Choroid plexus epithelial cell (primary cell): ENCODE results near the gene ARHGAP12.

Experiments used
- DNase-seq: peaks from one replicate; pipeline ENCODE4 v3.0.0-alpha.2; 2010; ENCODE audit warnings: low read depth
- H3K4me3 ChIP-seq: 2 replicates; pipeline ENCODE4 v1.5.1; 2011; ENCODE audit warnings: low read depth, mild to moderate bottlenecking, control low read depth, low read length, moderate library complexity
- CTCF ChIP-seq: conservative IDR thresholded peaks from 2 replicates; pipeline ENCODE4 v1.5.1; 2011; ENCODE audit warnings: low read depth, mild to moderate bottlenecking, control low read depth, inconsistent platforms, low read length, moderate library complexity

The ARHGAP12 gene

GRCh38 chr10:31823358-31823757, 105.3 kb downstream of the ARHGAP12 start:
- DNase-seq: no peak
- H3K4me3 ChIP-seq: no peak overlapping the region
- TF ChIP-seq CTCF: no peak

DNA sequence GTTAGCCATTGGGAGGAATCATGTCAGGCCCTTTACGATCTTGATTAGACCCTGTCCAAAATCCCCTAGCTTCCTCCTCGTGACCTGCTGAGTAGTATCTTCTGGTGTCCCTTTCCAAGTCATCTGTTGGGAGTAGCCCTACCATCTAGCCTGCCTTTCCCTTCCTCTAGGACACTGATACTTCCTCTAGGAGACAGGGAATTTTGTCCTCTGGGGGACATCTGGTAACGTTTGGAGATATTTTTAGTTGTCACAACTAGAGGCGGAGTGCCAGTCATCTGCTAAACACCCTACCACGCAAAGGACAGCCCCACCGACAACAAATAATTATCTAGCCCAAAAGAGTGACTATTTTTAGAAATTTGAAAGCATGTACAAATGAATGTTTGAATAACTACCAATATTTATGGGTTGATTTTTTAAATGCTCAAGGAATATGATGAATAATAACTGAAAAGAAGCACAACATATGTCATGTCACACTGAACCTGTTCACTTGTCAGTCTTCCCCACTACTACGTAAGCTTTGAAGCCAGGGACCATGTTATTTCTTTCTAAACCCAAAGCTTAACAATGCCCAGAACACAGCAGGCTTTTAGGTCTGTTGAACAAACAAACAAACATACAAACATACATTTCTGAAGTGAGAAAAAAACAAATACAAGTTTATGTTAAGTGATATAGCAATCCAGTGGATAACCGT, 105.9 kb downstream of the ARHGAP12 start:
- no peak overlapping the region for H3K4me3 ChIP-seq
- no peak for TF ChIP-seq CTCF
- no peak for DNase-seq

DNA sequence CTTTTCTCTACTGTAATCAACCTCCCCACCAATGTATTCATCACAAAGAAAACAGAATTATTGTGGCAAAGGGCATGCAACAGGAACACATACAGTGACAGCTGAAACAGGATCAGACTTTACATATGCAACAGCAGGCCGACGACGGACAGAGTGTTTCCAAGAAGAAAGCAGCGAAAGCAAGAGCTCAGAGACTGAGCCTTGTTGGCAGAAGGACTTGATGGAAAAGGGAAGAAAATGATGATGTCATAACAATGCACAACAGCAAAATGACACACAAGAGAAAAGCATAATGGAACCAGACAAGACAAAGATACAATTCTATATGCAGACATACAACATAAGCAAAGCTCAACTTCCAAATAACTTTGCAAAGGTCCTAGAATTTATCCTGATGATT, 106.5 kb downstream of the ARHGAP12 start:
- H3K4me3 ChIP-seq: no peak overlapping the region
- no peak for DNase-seq
- no peak for TF ChIP-seq CTCF

DNA sequence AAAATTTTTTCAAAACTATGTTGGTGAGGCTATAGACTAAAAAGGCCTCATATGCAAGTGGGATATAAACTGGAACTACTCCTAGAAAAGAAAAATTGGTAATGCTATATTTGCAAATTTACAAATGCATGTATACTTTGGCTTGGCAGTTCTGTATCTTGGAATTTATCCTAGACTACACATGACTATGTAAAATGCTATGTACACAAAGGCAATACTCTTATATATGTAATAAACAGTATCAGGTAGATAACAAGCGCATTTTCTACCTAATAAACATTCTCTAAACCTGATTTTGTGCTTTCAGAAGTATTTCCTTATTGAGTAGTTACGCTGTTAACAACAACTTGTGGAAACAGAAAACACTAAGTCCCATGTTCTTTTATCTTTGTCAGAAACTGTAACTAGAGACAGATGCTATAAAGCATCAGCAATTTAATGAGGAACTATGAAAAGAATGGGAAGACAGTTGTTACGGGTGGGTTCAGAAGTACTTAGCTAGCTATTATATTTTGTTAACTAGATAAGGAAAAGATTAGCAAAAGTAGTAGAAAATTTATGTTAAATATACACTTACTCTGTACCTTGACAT, 107.8 kb downstream of the ARHGAP12 start:
- DNase-seq: no peak
- no peak overlapping the region for H3K4me3 ChIP-seq
- no peak for TF ChIP-seq CTCF

DNA sequence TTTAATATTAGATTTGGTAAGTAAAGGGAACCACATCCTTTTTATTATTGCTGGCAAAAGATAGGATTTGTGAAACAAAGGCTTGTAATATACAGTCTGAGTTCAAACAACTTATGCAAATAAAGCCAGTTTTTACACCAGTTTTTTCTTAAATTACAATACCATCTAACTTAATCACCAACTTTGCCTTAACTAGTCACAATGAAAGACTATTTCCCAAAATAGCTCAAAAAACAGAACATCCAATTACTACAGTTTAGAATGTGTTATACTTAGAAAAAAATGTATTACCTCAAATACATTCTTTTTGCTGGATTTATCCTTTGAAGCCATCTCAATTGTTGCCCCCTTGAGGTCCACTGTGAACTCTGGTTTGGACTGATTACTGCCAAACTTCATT, 108.5 kb downstream of the ARHGAP12 start:
- no peak for TF ChIP-seq CTCF
- no peak overlapping the region for H3K4me3 ChIP-seq
- no peak for DNase-seq

DNA sequence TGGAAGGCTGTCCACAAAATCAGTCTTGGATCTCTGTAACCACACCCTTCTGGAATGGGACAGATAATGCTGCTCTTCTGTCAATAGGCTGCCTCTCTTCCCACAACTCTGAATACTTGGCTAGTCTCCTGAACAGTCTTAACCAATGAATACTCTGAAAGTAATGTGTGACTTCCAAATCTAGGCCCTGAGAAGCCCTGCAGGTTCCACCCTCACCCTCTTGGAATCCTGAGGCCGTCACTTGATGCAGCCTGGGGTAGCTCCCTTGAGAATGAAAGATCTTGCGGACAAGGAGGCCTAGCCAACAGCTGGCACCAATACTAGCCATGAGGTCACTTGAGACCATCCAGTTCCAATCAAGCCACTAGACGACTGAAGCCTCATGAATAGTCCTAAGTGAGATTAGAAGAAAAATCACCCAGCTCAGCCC, 109.2 kb downstream of the ARHGAP12 start:
- no peak for TF ChIP-seq CTCF
- H3K4me3 ChIP-seq: no peak overlapping the region
- no peak for DNase-seq

- no peak overlapping the region for H3K4me3 ChIP-seq
- no peak for TF ChIP-seq CTCF
- DNase-seq: peak; percentile 58
Measured at GRCh38 chr10:31816318-31816717, 112.3 kb downstream of the ARHGAP12 start.
